ENCODE results near the gene GTF2H3. TPM values are rescaled to one million over a fixed set of nuclear protein-coding genes. Genes with fewer than 3 reads are reported as not detected.
A peak's percentile ranks its signal among the peaks of the same experiment; 100 is the strongest.
"Not testable (repeated sequence)": the region's sequence is repeated elsewhere in the genome, so short reads cannot be mapped to it uniquely, and the experiment has no call there.

Gene GTF2H3
- polyA plus RNA-seq, 1 experiment, result 55.1 TPM

GRCh38 chr12:123602651-123603195 is 30.9 kb upstream of the GTF2H3 start:
- Histone ChIP-seq H3K9me3 (ENCODE audit: control insufficient read depth, insufficient read depth, low read length) (peaks cover 4% of the 10 kb centered on the region; the same call in 1 of the 2 replicates), H3K27me3 (ENCODE audit: control insufficient read depth, insufficient read depth, low read length) (no peaks in the 10 kb centered on the region), H3K4me3 (ENCODE audit: low read depth, low read length) (peak overlapping the region; percentile 100), H3K27ac (ENCODE audit: low read depth, low read length) (no peak overlapping the region)
- TF ChIP-seq CTCF (IDR thresholded peaks at IDR 0.05; ENCODE audit: low read depth, low read length), result no peak
- DNase-seq (ENCODE audit: low read depth, low spot score), result no peak
- POLR2A ChIA-PET, result interaction anchor here (0.9 to 1.0 kb wide), 2 partner anchors 31 to 370 kb away, joined by 3 to 4 read pairs; partner anchors contain the start of genes EIF2B1, GTF2H3, MPHOSPH9 and MTRFR
- CTCF ChIA-PET, result interaction anchor here (1.3 kb wide), 1 partner anchor 16 kb away, joined by 4 read pairs; no protein-coding TSS in a partner anchor

- CTCF ChIA-PET, result interaction anchor here (0.6 kb wide), 1 partner anchor 88 kb away, joined by 3 read pairs; no protein-coding TSS in a partner anchor
- H3K9me3 ChIP-seq (ENCODE audit: control insufficient read depth, insufficient read depth, low read length); POLR2A ChIA-PET; DNase-seq (ENCODE audit: low read depth, low spot score); H3K27me3 ChIP-seq (ENCODE audit: control insufficient read depth, insufficient read depth, low read length); H3K27ac ChIP-seq (ENCODE audit: low read depth, low read length); H3K4me3 ChIP-seq (ENCODE audit: low read depth, low read length): not testable (repeated sequence)
Observed at GRCh38 chr12:123603495-123603894, 30.1 kb upstream of the GTF2H3 start.

- no peak overlapping the region for H3K27ac ChIP-seq (ENCODE audit: low read depth, low read length)
- no peaks in the 10 kb centered on the region for H3K27me3 ChIP-seq (ENCODE audit: control insufficient read depth, insufficient read depth, low read length)
- H3K4me3 ChIP-seq (ENCODE audit: low read depth, low read length), result no peak overlapping the region
- DNase-seq (ENCODE audit: low read depth, low spot score), result no peak
- ChIA-PET CTCF (no interaction called here), POLR2A (no interaction called here)
- no peaks in the 10 kb centered on the region for H3K9me3 ChIP-seq (ENCODE audit: control insufficient read depth, insufficient read depth, low read length)
- no peak for TF ChIP-seq CTCF (IDR thresholded peaks at IDR 0.05; ENCODE audit: low read depth, low read length)
Observed at GRCh38 chr12:123607756-123608155, 25.9 kb upstream of the GTF2H3 start.

GRCh38 chr12:123608182-123608581 is 25.4 kb upstream of the GTF2H3 start:
- DNase-seq (ENCODE audit: low read depth, low spot score), result no peak
- H3K27me3 ChIP-seq (ENCODE audit: control insufficient read depth, insufficient read depth, low read length), result no peaks in the 10 kb centered on the region
- ChIA-PET POLR2A (no interaction called here), CTCF (no interaction called here)
- H3K4me3 ChIP-seq (ENCODE audit: low read depth, low read length), result no peak overlapping the region
- TF ChIP-seq CTCF (IDR thresholded peaks at IDR 0.05; ENCODE audit: low read depth, low read length), result no peak
- no peaks in the 10 kb centered on the region for H3K9me3 ChIP-seq (ENCODE audit: control insufficient read depth, insufficient read depth, low read length)
- H3K27ac ChIP-seq (ENCODE audit: low read depth, low read length), result no peak overlapping the region

- no peak for TF ChIP-seq CTCF (IDR thresholded peaks at IDR 0.05; ENCODE audit: low read depth, low read length)
- ChIA-PET POLR2A (no interaction called here), CTCF (no interaction called here)
- Histone ChIP-seq H3K4me3 (ENCODE audit: low read depth, low read length) (no peak overlapping the region), H3K9me3 (ENCODE audit: control insufficient read depth, insufficient read depth, low read length) (no peaks in the 10 kb centered on the region), H3K27me3 (ENCODE audit: control insufficient read depth, insufficient read depth, low read length) (no peaks in the 10 kb centered on the region), H3K27ac (ENCODE audit: low read depth, low read length) (no peak overlapping the region)
- DNase-seq (ENCODE audit: low read depth, low spot score), result no peak
Observed at GRCh38 chr12:123614110-123614509, 19.5 kb upstream of the GTF2H3 start.
